NCI-H345 (cell line): ENCODE data around the gene MBD3L4.
"Not testable (repeated sequence)": the region's sequence is repeated elsewhere in the genome, so short reads cannot be mapped to it uniquely, and the experiment has no call there.

Experiments used
- DNase-seq: peaks from one replicate; lab custom pipeline; 2025; lab: John Stamatoyannopoulos, UW

MBD3L4 gene

GRCh38 chr19:7049021-7049420, 9.0 kb upstream of the MBD3L4 start, which contains the start of gene MBD3L2:
Gene MBD3L2 (plus strand): TSS chr19:7049321. CDS start chr19:7049374, 53 bp downstream.
- not testable (repeated sequence) for DNase-seq

- not testable (repeated sequence) for DNase-seq
Measured at GRCh38 chr19:7041563-7041962, 1.6 kb upstream of the MBD3L4 start.

GRCh38 chr19:7030278-7030677, 9.7 kb downstream of the MBD3L4 start, which contains the start of gene MBD3L5:
Gene MBD3L5 (plus strand): TSS chr19:7030578. CDS start chr19:7030612, 34 bp downstream.
- not testable (repeated sequence) for DNase-seq

GRCh38 chr19:7028790-7029189, 11.2 kb downstream of the MBD3L4 start:
- DNase-seq: not testable (repeated sequence)

- DNase-seq: not testable (repeated sequence)
Measured at GRCh38 chr19:7021331-7021730, 18.6 kb downstream of the MBD3L4 start, which contains the start of gene MBD3L2B. Gene MBD3L2B (minus strand): TSS chr19:7021431. CDS start chr19:7021397, 34 bp downstream.

GRCh38 chr19:7018828-7019227, 21.2 kb downstream of the MBD3L4 start:
- DNase-seq: no peak

GRCh38 chr19:7013678-7014077, 26.3 kb downstream of the MBD3L4 start:
- DNase-seq: no peak

- no peak for DNase-seq
Measured at GRCh38 chr19:7010722-7011593, 29.0 kb downstream of the MBD3L4 start.

- DNase-seq: no peak
Measured at GRCh38 chr19:7007859-7008258, 32.1 kb downstream of the MBD3L4 start.

GRCh38 chr19:7006135-7006704, 33.8 kb downstream of the MBD3L4 start:
- DNase-seq: no peak

- no peak for DNase-seq
Measured at GRCh38 chr19:7004313-7004931, 35.6 kb downstream of the MBD3L4 start.

GRCh38 chr19:7000816-7001215, 39.2 kb downstream of the MBD3L4 start:
- no peak for DNase-seq

GRCh38 chr19:7000333-7000732, 39.6 kb downstream of the MBD3L4 start:
- DNase-seq: no peak

- DNase-seq: no peak
Measured at GRCh38 chr19:6999933-7000332, 40.0 kb downstream of the MBD3L4 start.

- DNase-seq: no peak
Measured at GRCh38 chr19:6997679-6998445, 42.1 kb downstream of the MBD3L4 start.

- no peak for DNase-seq
Measured at GRCh38 chr19:6996810-6997209, 43.2 kb downstream of the MBD3L4 start.

GRCh38 chr19:6995054-6995453, 44.9 kb downstream of the MBD3L4 start:
- no peak for DNase-seq

- DNase-seq: no peak
Measured at GRCh38 chr19:6988257-6988656, 51.7 kb downstream of the MBD3L4 start.

GRCh38 chr19:6987850-6988249, 52.1 kb downstream of the MBD3L4 start:
- no peak for DNase-seq
